K562 (cell line): ENCODE results near the gene VPS13D. TPM values are rescaled to one million over a fixed set of nuclear protein-coding genes. Genes with fewer than 3 reads are reported as not detected.

Experiments
- ELF1 ChIP-seq: fragments of 200-800 bp; sonication (Bioruptor generic); IDR thresholded peaks from 2 replicates; pipeline ENCODE4 v1.6.1; 2016; ENCODE audit warnings: missing genetic modification characterization, missing compliant biosample characterization
- SMARCA5 ChIP-seq: fragments of 450-650 bp; IDR thresholded peaks from 2 replicates; pipeline ENCODE4 v1.6.1; 2016
- TAF7 ChIP-seq: fragments of 450-650 bp; IDR thresholded peaks from 2 replicates; pipeline ENCODE4 v1.6.1; 2016; ENCODE audit warnings: missing genetic modification characterization, missing compliant biosample characterization
- ZNF134 ChIP-seq: fragments of 250-450 bp; sonication (Bioruptor Pico); conservative IDR thresholded peaks from 2 replicates; pipeline ENCODE4 v1.4.0; 2020
- polyA plus RNA-seq, 8 experiments: library from polyadenylated mRNA; depleted of rRNA in 4 of 8; stranded (reverse) in 5 of 8; unstranded in 3 of 8; fragments of >200 nt; fragmentation: Nextera tagmentation in 2 of 8; fragmentation: Illumina TruSeq in 1 of 8; extraction: Ambion mirVana in 2 of 8; extraction: Trizol in 1 of 8; gene quantifications; 2 replicates each; pipeline versions ENCODE4 v1.2.1 to v1.2.3, GENCODE V29; 2011 to 2014; ENCODE audit warnings: inconsistent platforms in 1 of 8, missing spikeins in 1 of 8
- total RNA-seq, 7 experiments: library from RNA; depleted of rRNA in 6 of 7; stranded (reverse); fragments of >200 nt in 6 of 7; fragmentation: Illumina TruSeq in 2 of 7; extraction: Trizol in 2 of 7; gene quantifications; 2 replicates each; pipeline versions ENCODE4 v1.2.1 to v1.2.3, GENCODE V29; 2011 to 2021; ENCODE audit warnings: low replicate concordance in 1 of 7
- TF ChIP-seq, protein P1 (sequence below): fragments of 450-650 bp; IDR thresholded peaks from 2 replicates; pipeline ENCODE4 v1.6.1; 2017; ENCODE audit warnings: mild to moderate bottlenecking, moderate library complexity
- TF ChIP-seq, protein P2 (sequence below): IDR thresholded peaks from 2 replicates; pipeline ENCODE4 v1.6.1; 2011; ENCODE audit warnings: borderline replicate concordance, low read depth, mild to moderate bottlenecking, moderate library complexity, low read length; ENCODE audit not compliant: insufficient read depth, poor library complexity, severe bottlenecking
- TF ChIP-seq, protein P3 (sequence below): sonication (generic); formaldehyde crosslinking; IDR thresholded peaks from 2 replicates; pipeline ENCODE4 v1.8.0; 2022; ENCODE audit warnings: mild to moderate bottlenecking, low read depth, missing genetic modification reagents
- TF ChIP-seq, protein P4 (sequence below): conservative IDR thresholded peaks from 2 replicates; pipeline ENCODE4 v1.6.1; 2011; ENCODE audit warnings: low read depth, mild to moderate bottlenecking, low read length; ENCODE audit not compliant: control insufficient read depth
- TF ChIP-seq, protein P5 (sequence below), 3 experiments: fragments of 200-800 bp in 1 of 3; fragments of 250-450 bp in 1 of 3; fragments of 450-650 bp in 1 of 3; sonication (Bioruptor Pico) in 1 of 3; sonication (Bioruptor generic) in 1 of 3; formaldehyde crosslinking in 1 of 3; IDR thresholded peaks; 2 replicates each; pipeline versions ENCODE4 v1.6.1 to v1.8.0; 2016 to 2022; ENCODE audit warnings: mild to moderate bottlenecking in 2 of 3, missing genetic modification characterization in 2 of 3, missing compliant biosample characterization in 1 of 3, moderate library complexity in 1 of 3

The VPS13D gene
- total and polyA plus RNA-seq, 9 of the 15 experiments (the other 6 are each of a cell fraction or from before 2014, with no cell fraction given), result 6.1 to 51.5 (median 38.5) TPM

DNA sequence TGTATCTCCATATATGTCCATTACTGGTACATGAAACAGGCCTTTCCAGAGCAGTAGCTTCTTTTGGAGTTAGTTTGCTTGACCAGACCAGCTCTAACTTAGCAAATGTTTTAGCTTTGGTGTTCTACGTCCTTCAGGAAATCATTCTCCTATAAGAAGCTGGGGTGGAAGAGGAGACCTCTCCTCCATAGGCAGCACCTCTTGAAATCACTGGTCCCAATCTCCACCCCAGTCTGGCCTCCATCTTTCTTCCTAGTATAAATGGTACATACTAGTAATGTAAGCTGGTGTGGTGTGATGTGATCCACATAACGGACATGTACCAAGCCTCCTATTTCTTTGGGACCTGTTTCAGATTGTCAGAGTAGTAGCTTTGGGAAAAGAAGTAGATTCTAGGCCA is 216.8 kb downstream of the VPS13D start (continued):
- TF ChIP-seq, protein P1, sequence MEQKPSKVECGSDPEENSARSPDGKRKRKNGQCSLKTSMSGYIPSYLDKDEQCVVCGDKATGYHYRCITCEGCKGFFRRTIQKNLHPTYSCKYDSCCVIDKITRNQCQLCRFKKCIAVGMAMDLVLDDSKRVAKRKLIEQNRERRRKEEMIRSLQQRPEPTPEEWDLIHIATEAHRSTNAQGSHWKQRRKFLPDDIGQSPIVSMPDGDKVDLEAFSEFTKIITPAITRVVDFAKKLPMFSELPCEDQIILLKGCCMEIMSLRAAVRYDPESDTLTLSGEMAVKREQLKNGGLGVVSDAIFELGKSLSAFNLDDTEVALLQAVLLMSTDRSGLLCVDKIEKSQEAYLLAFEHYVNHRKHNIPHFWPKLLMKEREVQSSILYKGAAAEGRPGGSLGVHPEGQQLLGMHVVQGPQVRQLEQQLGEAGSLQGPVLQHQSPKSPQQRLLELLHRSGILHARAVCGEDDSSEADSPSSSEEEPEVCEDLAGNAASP, result no peak
- no peak for TF ChIP-seq ZNF134 (CRISPR knock-in tag)
- TF ChIP-seq, protein P2, sequence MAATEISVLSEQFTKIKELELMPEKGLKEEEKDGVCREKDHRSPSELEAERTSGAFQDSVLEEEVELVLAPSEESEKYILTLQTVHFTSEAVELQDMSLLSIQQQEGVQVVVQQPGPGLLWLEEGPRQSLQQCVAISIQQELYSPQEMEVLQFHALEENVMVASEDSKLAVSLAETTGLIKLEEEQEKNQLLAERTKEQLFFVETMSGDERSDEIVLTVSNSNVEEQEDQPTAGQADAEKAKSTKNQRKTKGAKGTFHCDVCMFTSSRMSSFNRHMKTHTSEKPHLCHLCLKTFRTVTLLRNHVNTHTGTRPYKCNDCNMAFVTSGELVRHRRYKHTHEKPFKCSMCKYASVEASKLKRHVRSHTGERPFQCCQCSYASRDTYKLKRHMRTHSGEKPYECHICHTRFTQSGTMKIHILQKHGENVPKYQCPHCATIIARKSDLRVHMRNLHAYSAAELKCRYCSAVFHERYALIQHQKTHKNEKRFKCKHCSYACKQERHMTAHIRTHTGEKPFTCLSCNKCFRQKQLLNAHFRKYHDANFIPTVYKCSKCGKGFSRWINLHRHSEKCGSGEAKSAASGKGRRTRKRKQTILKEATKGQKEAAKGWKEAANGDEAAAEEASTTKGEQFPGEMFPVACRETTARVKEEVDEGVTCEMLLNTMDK, result no peak
- TF ChIP-seq, protein P3, sequence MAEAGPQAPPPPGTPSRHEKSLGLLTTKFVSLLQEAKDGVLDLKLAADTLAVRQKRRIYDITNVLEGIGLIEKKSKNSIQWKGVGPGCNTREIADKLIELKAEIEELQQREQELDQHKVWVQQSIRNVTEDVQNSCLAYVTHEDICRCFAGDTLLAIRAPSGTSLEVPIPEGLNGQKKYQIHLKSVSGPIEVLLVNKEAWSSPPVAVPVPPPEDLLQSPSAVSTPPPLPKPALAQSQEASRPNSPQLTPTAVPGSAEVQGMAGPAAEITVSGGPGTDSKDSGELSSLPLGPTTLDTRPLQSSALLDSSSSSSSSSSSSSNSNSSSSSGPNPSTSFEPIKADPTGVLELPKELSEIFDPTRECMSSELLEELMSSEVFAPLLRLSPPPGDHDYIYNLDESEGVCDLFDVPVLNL (CRISPR knock-in tag), result no peak
- no peak for TF ChIP-seq SMARCA5
- TF ChIP-seq TAF7 (tag), result no peak
- no peak for TF ChIP-seq ELF1 (tag)
- TF ChIP-seq, protein P4, sequence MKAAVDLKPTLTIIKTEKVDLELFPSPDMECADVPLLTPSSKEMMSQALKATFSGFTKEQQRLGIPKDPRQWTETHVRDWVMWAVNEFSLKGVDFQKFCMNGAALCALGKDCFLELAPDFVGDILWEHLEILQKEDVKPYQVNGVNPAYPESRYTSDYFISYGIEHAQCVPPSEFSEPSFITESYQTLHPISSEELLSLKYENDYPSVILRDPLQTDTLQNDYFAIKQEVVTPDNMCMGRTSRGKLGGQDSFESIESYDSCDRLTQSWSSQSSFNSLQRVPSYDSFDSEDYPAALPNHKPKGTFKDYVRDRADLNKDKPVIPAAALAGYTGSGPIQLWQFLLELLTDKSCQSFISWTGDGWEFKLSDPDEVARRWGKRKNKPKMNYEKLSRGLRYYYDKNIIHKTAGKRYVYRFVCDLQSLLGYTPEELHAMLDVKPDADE, result no peak
- TF ChIP-seq, protein P5, sequence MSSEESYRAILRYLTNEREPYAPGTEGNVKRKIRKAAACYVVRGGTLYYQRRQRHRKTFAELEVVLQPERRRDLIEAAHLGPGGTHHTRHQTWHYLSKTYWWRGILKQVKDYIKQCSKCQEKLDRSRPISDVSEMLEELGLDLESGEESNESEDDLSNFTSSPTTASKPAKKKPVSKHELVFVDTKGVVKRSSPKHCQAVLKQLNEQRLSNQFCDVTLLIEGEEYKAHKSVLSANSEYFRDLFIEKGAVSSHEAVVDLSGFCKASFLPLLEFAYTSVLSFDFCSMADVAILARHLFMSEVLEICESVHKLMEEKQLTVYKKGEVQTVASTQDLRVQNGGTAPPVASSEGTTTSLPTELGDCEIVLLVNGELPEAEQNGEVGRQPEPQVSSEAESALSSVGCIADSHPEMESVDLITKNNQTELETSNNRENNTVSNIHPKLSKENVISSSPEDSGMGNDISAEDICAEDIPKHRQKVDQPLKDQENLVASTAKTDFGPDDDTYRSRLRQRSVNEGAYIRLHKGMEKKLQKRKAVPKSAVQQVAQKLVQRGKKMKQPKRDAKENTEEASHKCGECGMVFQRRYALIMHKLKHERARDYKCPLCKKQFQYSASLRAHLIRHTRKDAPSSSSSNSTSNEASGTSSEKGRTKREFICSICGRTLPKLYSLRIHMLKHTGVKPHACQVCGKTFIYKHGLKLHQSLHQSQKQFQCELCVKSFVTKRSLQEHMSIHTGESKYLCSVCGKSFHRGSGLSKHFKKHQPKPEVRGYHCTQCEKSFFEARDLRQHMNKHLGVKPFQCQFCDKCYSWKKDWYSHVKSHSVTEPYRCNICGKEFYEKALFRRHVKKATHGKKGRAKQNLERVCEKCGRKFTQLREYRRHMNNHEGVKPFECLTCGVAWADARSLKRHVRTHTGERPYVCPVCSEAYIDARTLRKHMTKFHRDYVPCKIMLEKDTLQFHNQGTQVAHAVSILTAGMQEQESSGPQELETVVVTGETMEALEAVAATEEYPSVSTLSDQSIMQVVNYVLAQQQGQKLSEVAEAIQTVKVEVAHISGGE (CRISPR knock-in tag; IDR thresholded peaks at IDR 0.05), result peak in 1 of 3 experiments; percentile 46; a peak in 1 of 6 replicates
